GM19239 (cell line): Measurements from ENCODE around the gene PLA2G4B.

Experiments
- DNase-seq: peaks from one replicate; pipeline ENCODE4 v3.0.0; 2011; ENCODE audit warnings: low spot score; ENCODE audit not compliant: insufficient read length
- FAIRE-seq: peaks from 2 replicates; lab custom pipeline; 2011; peaks lifted over from hg19 to GRCh38; lab: Jason Lieb, UNC

PLA2G4B gene

DNA sequence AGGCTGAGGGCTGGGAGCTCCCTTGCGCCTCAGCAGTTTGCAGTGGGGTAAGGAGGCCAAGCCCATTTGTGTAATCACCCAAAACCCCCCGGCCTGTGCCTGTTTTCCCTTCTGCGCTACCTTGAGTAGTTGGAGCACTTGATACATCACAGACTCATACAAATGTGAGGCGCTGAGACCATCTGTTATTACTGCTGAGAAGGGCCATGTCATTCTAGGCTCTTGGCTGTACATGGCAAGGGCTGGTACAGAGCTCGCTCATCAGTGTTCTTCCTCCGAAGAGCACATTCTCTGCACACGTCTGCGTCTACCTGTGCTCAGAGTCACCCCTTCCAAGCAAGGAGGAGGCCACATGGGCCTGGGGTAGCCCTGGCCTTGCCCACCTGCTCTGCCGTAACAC, 9.3 kb downstream of the PLA2G4B start:
- DNase-seq (no peak), FAIRE-seq (no peak)

DNA sequence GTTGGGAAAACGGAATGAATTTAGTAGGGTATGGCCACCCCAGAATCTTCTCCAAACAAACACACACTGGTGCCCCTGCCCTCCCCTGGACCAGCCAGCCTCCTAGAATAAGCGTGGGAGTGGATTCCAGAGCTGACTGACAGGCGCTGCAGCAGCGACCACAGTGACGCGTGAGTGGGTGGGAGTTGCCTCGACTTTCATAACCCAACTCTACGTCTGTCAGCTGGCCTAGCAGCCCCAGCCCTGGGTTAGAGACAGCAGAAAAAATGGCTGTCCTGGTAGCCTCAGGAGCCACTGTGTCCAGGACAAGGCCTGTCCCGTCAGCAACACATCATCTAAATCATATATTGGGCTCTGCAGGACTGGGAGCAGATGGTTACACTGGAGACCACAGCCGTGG, 10.0 kb downstream of the PLA2G4B start:
- DNase-seq (no peak), FAIRE-seq (no peak)

DNA sequence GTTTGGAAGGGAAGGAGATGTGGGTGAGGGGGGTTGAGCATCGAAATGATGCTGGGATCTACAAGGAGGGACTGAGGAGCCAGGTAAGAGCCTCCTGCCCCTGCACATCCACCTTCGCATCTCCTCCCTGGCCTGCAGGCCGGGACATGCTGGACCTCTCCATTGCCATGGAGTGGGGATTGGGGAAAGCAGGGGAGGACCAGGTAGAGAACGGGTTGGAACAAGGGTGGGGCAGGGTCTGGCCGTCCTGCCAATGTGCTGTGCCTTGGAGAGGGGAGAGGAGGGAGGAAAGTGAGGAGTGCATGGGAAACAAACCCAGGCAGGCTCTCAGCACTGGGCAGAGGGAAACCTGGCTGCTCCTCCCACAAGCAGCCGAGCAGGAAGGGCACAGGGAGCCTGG, 10.6 kb downstream of the PLA2G4B start:
- no peak for FAIRE-seq

DNA sequence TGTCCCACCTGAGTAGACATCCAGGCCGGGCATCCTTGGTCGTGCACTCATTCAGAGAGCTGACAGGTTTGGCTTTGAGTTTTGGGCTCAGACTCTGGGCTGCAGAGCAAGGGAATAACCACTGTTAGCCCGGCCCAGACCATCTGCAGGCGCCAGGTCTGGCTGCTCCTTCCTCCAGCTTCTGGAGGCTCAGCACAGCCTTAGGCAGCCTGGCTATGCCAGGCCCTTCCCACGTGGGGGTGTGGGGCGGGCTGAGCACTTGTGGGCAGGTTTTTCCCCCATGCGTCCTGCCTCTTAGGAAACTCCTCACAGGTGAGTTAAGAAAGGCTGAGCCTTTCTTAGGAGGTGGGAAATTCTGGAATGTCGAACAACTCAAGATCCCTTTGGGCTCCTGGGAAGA, 11.2 kb downstream of the PLA2G4B start:
- DNase-seq (no peak), FAIRE-seq (no peak)

More for the DNA sequence above, 10.6 kb downstream of the PLA2G4B start:
- DNase-seq = no peak

DNA sequence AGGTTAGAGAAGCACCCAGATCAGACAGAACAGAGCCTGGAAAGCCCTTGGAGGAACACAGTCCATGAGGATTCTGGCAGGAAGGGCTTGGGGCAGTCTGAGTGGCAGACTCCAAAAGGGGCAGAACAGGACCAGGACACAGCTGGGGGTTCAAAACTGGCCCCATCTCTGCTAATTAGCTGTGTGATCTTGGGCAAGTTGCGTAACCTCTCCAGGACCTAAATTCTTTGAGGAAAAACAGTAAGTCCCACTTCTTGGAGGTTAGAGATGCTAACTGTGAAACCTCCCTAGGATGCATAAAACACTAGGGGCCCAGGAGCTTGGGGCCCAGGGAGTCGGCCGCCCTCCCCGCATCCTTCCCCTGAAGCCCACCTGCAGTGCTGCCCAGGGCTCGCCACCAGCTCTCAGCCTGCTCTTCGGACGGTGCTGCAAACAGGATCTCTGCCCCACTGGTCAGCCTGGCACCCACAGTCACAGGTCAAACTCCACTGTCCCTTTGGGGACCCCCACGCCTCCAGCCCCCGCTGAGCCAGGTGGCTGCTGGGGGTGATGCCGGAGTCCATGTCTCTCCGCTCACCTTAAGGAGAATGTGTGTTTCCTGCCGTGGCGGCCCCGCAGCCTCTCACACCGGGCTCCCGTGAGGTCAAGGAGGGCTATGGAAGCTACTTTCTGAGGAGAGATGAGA, 12.0 kb downstream of the PLA2G4B start:
- no peak for DNase-seq
- FAIRE-seq = no peak

DNA sequence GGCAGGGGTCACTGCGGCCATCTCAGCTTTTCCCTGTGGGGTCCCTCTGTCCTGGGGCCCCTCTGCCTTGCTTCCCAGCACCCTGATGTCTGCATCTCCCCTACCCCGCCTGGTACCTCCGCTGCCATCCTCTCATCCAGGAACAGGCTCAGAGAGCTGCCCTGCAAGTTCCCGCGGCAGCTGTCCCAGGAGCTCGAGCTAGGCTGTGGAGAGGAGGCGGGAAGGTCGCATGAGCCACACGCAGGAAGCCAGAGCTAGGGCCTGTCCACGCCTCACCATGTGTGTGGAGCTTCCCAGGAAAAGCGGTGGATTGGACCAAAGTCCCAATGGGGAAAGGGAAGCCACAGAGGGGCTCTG, 12.5 kb downstream of the PLA2G4B start:
- DNase-seq (no peak), FAIRE-seq (no peak)

DNA sequence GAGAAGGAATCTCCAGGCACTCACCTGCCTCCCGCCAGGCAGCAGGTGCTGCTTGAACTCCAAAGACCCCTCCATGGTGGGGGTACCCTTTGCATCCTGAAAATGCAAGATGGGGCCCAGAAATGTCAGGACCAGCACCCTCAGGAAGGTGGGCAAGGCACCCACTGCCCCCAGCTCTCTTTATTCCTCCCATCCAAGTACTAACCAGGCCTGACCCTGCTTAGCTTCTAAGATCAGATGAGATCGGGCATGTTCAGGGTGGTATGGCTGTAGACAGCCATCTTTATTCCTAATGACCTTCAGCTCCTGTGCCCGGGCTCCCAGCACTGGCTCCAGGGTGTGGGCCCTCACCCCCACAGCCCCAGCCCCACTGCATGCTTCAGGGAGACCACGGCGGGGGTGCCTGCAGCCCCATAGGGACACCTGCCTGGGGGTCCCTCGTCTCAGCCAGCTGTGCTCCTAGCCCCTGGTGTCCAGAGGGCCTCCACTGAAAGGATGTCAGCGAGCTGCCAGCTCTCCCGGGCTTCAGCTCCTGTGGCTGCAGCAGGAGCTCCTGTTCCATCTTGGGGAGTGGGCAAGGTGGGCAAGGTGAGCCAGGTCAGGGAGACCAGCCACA, 13.2 kb downstream of the PLA2G4B start:
- FAIRE-seq = no peak
- DNase-seq = no peak

DNA sequence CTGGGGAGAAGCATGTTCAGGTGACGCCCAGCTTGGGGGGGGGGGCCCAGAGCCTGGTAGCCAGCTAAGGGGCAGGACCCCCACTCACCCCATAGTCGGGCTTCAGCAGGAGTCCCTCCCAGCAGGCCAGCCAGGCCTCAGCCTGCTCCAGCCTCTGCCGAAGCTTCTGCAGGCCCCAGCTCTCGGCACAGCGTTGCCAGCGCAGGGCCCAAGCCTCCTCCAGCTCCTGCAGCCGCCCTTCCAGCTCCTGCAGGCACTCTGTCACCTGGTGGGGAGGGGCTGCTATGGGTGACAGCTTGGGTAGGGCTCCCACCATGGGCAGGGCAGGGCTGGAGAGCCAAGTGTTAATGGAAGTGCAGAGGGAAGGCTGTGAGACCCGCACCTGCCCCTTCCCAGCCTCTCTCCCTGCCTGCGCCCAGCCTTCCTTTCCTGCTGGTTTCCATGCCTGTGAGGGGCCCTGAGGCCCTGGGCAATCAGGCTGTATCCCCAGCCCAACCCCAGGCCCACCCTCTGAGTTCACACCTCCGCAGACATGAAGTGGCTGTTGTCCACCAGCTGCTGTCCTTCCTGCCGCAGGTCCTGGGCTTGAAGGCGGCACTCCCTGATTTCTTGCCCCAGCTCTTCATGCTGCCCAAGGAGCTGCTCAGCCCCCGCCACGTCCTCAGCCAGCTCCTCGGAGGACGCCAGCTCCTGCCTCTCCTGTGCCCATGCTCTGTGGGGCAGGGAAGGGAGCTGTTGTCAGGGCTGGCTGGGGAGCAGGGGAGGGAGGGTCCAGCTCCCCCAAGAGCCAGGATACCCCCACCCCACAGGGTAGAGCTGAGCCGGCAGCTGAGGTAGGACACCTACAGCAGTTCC, 14.3 kb downstream of the PLA2G4B start:
- FAIRE-seq (no peak), DNase-seq (no peak)

DNA sequence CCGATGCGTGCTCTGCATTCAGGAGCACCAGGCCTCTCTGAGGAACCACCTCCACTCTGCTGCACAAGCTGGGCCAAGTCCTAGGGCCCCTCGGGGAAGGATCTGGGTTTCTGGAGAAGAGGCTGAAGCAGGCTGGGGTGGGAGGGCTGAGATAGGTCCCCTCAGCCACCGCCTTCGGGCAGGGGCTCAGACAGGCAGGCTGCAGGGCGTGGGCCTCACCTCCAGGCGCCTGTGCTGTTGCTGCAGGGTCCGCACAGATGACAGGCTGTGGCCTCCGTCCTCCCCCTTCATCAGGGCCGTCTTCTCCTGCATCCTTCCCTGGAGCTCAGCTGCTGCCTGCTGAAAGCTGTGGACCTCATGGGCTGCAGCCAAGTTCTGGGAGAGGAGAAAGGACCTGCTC, 15.2 kb downstream of the PLA2G4B start:
- DNase-seq (no peak), FAIRE-seq (no peak)

DNA sequence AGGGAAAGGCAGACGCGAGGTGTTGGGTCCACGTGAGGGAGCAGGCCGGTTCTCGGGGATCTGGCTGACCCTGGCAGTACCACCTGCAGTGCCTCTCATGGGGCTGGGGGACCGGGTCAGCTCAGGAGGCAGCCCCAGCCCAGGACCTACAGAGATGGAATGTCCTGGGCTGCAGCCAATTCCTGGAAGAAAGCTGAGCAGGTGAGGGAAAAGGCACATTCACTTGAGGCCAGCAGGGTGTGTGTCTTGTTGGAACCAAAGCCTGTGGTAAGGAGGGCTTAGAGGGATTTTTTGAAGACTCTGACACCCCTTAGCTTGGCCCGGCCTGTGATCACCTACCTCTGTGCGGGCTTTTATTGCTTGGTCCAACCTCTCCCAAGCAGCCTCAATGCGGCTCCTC, 15.8 kb downstream of the PLA2G4B start:
- FAIRE-seq = no peak
- DNase-seq = no peak

DNA sequence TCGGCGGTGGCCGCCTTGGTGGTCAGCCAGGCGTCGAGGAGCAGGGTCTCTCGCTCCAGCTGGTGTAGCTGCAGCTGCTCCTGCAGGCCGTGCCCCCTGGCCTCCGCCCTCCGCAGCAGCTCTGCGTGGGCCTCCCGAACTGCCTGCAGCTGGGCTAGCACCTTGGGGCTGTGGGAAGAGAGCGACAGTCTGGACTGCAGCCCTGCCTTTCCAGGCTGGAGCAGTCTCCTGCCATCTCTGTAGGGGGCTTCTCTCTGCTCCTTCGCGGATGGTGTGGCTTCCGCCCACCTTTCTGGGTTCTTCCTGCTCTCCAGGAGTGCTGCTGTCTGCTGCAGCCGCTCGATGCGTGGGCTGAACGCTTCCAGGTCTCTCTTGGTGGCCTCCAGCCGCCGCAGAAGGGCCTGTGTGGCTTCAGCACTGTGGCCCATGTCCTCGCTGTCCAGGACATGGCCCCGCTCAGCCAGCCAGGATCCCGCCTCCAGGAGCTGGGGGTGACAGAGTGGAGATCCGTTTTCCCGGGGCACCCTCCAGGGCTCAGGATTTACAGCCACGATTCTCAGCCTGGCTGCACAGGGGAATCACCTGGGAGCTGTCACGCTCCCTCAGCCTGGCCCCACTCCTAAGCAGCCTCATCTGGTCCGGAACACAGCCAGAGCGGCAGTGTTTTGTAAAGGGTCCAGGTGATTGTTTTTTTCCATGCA, 16.8 kb downstream of the PLA2G4B start:
- FAIRE-seq (no peak), DNase-seq (no peak)

DNA sequence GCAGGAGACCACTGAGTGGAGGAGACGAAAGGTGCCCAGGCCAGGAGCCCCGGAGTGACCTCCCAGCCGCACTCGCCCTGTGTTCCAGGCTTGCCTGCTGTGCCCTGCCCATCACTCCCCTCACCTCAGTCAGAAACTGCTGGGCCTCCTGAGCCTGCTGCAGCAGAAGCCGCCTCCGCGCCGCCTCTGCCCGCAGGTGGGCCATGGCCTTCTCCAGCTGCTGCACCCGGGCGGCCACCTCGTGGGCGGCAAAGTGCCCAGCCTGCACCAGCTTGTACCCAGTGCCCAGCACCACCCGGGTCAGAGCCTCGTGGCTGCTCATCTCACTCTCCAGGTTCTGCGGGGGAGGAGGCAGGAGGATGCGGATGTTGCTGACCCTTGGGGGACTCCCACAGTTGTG, 17.6 kb downstream of the PLA2G4B start:
- FAIRE-seq (no peak), DNase-seq (no peak)

DNA sequence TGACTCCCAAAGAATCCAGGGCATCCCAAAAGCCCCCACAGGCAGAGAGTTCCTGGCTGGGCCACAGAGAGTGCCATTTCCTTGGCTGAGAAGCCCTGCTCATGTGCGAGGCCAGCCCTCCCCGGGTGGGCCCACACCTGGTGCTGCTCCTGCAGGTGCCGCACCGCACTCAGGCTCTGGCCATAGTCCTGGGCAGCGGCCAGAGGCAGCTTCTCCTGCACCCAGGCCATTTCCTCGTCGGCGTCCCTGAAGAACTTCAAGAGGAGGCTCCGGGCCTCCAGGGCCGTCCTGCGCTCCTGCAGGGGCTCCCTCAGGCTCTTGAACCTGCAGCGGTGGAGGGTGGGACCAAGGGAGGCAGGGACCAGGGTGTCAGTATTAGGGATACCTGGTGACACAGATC, 18.1 kb downstream of the PLA2G4B start:
- no peak for FAIRE-seq
- DNase-seq = no peak

DNA sequence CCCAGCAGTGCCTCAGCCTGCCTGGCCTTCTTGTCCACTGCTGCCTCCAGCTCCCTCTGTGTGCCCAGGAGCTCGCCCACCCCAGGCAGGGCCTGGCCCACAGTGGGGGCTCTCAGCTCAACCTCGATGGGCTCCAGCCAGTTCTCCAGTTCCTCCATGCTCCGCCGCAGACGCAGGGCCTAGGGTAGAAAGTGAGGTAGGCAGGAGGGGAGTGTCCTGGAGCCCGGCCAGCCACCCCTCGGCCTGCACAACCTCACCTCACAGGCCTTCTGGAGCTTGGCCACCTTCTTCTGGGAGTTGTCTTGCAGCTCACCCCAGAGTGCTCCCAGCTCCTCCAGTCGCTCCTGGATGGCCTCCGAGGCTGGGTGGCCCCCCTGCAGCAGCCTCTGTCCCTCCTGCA, 18.7 kb downstream of the PLA2G4B start:
- DNase-seq (no peak), FAIRE-seq (no peak)

DNA sequence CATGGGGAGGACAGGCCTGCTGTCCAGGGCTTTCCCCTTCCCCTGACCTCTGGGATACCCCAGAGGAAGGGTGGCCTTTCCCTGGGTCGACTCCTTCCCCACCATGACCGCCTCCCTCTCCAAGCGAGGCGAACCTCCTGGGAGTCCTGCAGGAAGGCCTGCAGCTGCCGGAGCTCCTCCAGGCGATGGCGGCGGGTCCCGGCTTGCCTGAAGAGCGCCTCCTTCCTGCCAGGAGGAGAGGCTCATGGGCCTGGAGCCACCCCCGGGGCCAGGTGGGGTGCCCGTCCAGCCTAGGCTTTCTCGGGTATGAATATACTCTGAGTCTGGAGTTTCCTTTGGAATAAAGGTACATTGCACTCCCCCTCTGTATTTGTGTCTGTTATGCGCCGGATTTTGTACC, 20.1 kb downstream of the PLA2G4B start:
- DNase-seq (no peak), FAIRE-seq (no peak)

DNA sequence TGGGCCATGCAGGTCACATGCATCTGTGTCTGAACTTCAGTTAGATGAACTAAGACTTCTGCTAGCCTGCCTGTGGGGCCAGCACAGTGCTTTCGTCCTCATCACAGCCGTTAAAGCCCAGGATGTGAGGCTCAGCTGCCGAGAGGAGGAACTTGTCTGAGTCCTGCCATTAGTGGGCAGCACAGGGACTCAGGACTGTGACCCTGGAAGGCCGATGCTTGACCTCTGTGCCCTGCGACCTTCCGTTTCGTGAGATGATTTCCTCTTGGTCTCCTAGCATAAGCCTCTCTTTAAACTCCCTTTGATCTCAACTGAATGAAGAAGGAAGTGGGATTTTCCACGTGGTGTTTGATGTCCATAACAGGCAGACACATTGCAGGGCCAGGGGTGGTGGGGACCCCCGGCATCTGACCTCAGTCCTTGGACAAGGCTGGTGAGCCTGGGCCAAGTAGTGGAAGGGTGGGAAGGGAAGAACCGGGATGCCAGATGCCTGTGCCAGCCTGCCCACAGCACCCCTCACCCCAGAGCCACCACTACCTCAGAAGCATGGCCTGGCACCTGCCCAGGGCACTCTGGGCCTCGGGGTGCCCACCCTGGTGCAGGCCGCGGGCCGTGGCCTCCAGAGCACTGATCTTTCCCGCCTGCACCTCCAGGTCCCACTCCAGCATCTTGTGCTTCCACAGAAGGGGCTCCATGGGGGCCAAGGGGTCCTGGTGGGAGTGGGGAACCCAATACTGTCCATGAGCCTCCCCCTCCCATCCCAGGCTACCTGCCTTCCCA, 21.6 kb downstream of the PLA2G4B start:
- no peak for FAIRE-seq

DNA sequence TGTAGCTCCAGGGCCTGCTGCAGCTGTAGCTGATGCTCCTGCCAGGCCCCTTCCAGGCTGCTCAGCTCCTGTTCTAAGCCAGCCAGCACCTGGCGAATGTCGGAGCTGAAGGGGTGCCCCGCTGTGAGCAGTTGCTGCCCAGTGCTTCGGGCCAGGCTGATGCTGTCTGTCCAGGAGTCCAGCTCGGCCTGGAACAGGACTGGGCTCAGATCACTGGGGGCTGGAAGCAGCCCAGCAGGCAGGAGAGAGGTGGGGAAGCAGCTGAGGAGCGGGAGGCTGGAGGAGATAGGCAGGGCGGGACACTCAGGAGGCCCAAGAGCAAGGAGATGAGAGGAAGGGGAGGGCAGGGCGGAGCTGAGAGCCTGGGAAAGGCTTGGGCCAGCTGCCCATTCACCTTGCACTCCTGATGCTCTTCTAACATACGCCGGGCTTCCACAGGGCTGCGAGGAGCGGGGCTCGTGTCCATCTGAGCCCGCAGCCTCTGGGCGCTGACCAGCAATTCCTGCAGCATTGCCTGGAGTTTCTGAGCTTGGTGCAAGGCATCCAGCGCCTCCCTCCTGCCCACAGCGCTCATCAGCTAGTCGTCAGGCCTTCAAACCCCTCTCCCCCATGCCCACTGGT, 23.2 kb downstream of the PLA2G4B start:
- DNase-seq = no peak
- FAIRE-seq = no peak

More for the DNA sequence above, 21.6 kb downstream of the PLA2G4B start:
- no peak for DNase-seq

DNA sequence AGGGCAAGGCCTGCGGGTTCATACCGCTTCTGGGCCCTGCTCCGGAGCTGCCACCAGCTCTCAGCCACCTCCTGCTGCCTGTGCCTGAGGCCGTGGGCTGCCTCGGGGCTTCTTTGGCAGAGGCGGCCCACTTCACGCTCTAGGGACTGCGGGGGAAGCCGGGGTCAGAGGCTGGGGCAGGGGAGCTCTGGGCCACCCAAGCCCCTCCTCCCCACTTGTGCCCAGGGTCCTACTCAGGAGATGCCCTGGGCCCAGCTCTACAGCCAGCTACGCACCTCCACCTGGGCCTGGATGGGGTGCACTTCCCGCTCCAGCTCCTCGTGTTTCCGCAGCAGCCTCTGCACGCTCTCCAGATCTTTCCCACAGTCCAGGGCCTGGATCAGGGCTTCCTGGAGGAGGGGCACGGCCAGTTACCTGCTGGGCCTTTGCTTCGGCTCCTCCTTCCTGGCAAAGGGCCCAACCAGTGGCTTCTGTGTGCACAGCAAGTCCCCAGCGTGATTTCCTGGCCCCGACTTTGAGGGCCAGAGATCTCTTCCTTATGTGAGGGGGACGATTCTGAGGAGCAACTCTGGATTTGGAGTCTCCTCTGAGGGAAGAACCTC, 24.0 kb downstream of the PLA2G4B start:
- no peak for DNase-seq
- FAIRE-seq = no peak

DNA sequence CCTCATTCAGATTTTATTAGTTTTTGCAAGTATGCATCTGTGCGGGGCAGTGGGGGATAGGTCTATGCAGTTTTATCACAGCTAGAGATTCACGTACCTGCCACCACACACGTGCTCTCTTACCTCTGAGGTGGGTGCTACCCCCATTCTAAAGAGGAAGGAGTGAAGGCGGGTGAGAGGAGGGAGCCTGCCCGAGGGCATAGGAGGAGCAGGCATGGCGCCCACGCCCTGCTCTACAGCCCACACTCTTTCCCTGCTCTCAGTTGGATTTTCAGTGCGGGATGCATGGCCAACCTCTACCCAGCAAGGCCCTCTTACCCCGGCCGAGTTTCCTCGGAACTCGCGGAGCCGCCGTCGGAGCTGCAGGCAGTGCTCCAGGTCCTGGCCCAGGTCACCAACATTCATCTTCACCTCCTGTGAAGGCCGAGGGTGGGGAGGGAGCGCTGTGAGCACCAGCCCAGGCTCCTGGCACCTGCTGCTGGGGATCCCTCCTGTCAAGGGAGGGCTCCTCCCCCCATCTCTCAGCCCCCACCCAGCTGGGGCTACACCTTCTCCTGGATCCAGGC, 26.9 kb downstream of the PLA2G4B start:
- no peak for FAIRE-seq
- no peak for DNase-seq
